Measurements from ENCODE around the gene MIF4GD.
"Not testable (repeated sequence)": the region's sequence is repeated elsewhere in the genome, so short reads cannot be mapped to it uniquely, and the experiment has no call there.

MIF4GD gene, protein sequence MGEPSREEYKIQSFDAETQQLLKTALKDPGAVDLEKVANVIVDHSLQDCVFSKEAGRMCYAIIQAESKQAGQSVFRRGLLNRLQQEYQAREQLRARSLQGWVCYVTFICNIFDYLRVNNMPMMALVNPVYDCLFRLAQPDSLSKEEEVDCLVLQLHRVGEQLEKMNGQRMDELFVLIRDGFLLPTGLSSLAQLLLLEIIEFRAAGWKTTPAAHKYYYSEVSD

GRCh38 chr17:75270966-75271232 lies at the start of gene MIF4GD:
MIF4GD (minus strand) TSS chr17:75271231; CDS start chr17:75270195, 1,036 bp downstream.
- no peak for DNase-seq

DNA sequence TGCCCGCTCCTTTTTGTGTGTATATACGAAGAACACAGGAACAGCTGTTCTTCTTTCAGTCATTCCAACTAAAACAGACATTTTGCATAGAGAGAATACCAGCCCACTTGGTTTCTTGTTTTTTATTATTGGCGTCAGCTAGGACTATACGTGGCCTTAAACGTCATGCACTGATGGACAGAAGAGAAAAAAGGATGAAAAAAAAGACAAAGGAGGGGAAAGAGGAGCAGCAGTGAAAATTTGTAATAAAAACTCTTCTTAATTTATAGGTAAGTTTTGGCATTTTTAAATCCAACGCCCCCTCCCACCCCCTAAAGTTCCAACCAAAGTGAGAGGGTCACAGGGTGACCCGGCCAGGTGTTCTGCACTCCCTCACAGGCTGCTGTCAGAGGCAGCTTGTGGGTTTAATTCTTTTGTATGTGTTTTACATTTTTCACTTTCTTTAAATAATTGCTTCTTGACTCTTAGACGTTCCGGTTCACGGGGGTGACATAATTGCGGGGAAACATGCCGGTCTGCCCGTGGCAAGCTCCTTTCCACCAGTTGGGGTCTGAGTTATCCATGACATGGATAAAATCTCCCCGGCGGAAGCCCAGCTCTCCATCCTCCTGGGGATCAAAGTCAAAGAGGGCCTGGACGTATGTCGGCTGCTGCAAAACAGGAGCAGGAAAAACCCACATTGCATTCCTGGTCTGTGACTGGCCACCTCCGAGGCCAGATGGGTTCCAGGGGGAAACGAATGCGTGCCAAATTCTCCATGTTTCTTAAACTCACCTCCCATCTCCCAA lies 49.1 kb upstream of the MIF4GD start:
- no peak for DNase-seq

DNA sequence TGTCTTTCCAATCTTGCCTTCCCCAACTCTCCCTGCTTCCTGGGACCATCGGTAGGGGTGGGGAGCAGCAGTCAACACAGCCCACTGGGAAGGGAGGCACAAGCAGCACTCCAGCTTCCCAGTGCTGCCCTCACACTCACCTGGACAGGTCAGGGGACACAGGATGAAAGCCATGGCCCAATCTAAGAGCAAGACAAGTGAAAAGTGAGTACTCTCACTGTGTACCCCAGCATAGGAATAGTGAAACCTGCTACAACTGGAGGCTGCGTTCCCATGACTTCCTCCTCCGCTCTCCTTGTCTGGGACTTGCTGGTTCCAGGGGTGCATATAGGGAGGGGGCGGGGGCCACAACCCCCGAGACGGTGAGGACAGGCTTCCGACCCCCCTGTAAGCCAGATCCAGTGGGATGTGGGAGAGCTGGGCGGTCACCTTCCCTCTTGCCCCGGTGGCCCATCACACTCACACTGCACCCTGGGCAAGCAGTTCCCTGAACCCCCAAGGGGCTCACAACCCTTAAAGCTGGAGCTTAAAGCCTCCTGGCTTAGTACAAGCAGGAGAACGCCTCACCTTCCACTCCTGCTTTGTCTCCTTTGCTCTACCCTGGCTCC lies 47.7 kb upstream of the MIF4GD start:
- no peak for DNase-seq

GRCh38 chr17:75318211-75318610 lies 47.2 kb upstream of the MIF4GD start:
- DNase-seq = no peak

DNA sequence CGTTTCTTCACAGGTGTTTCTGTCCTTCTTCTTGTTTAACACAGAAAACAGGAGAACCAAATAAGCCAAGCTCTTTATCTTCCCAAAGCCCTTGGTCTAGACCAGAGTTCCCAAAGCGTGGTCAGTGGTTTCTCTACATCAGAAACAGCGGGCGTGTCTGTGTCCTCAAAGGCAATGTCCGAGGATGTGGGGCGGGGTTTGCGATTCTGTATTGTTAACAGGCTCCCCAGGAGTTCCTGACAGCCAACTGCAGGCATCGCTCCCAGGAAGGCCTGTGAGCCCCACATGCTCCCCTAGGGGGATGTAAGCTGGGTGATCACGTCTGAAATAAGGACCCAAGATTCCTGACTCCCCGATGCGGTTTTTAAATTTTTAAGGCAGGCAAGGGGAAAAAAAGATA lies 46.6 kb upstream of the MIF4GD start:
- DNase-seq = no peak

DNA sequence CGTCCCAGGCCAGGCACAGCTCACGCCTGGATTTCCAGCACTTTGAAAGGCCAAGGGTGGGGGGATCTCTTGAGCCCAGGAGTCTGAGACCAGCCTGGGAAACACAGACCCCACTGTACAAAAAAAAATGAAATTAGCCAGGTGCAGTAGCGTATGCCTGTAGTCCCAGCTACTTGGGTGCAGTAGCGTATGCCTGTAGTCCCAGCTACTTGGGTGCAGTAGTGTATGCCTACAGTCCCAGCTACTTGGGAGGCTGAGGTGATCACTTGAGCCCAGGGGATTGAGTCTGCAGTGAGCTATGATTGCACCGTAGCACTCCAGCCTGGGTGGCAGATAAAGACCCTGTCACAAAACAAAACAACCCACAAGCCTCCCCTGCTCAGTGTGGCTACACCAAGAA lies 45.2 kb upstream of the MIF4GD start:
- DNase-seq = no peak

DNA sequence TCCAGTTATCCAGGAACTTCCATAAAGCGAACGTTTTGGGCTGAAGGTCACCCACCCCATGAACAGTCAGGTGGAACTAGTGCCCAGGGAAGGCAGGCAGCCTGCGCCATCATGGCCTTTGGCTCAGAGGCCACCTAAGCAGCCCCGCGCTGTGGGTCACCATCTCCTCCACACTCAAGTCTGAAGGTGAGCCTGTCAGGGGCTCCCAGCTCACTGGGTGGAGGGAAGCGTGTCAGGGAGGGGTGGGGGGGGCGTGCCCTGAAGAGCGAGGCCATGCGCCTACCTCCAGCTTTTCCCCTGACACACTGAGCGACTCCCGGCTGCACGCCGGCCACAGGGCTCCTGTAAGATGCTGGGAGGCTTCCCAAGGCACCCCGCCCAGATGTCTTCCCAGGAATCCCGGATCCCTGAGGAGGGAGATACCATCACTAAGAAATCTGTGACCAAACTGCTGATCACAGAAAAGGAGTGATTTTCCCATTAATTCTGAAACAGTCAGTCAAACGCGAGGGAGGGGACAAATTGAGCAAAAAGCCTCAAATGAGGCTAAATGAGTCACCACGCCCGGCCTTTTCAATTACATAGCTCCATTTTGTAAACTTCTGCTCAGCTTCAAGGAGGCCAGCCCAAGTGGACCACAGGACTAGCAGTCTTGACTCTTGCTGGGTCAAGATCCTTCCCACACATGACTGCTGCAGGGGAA lies 44.7 kb upstream of the MIF4GD start:
- no peak for DNase-seq

DNA sequence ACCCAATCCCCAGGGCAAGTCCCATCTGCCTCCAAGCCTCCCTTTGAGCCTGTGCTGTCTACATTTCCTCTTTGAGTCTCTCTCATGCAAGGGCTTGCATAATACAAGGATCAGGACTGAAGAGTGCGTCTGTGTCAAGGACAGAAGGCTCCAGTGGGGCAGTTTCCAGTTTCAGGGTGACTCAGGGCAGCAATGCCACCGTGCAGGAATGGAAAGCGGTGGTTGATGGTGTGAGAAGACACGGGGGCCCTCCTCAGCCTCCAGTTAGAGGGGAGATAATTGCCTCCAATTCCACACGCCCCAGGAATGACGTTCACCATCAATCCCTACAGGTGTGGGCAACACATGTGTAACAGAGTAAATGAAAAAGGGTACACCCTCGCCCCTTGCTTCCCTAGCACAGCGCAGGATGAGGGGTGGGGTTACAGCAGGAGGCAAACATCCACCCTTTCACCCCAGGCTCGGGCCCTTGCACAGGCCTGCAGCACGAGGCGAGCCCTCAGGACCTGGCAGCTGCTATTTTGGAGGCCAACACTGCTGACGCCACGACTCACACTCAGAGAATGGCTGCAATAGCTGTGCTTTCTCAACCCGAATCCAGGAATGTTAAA lies 43.0 kb upstream of the MIF4GD start:
- DNase-seq = no peak

DNA sequence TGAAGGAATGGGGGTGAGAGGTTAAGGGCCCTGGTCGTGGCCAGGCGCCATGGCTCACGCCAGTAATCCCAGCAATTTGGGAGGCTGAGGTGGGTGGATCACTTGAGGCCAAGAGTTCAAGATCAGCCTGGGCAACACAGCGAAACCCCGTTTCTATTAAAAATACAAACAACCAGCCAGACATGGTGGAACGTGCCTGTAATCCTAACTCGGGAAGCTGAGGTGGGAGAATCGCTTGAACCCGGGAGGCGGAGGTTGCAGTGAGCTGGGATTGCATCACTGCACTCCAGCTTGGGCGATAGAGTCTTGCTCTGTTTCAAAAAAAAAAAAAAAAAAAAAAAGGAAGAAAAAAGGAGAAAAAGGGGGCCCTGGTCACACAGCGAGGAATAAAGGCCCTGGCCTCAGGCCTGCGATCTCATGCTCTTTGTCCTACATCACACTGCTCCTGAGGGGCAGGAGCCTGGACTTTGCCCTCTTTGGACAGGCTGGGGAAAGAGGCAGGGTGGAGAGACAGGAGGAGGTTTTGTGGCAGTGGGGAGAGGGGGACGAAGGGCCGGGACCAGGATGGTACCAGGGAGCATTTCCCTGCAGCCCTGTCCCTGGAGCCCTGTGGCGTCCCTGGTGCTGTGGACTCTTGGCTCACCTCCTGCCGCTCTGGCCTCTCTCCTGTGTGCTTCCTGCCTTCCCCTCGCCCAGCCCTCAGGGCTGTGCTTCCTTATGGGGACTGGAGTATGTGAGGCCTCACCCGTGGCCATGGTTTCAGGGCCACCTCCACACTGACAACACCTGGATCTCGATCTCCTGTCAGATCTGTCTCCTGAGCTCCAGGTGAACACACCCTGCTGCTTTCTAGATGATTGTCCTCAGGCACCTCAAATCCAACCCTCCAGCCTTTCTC lies 38.0 kb upstream of the MIF4GD start:
- no peak for DNase-seq

DNA sequence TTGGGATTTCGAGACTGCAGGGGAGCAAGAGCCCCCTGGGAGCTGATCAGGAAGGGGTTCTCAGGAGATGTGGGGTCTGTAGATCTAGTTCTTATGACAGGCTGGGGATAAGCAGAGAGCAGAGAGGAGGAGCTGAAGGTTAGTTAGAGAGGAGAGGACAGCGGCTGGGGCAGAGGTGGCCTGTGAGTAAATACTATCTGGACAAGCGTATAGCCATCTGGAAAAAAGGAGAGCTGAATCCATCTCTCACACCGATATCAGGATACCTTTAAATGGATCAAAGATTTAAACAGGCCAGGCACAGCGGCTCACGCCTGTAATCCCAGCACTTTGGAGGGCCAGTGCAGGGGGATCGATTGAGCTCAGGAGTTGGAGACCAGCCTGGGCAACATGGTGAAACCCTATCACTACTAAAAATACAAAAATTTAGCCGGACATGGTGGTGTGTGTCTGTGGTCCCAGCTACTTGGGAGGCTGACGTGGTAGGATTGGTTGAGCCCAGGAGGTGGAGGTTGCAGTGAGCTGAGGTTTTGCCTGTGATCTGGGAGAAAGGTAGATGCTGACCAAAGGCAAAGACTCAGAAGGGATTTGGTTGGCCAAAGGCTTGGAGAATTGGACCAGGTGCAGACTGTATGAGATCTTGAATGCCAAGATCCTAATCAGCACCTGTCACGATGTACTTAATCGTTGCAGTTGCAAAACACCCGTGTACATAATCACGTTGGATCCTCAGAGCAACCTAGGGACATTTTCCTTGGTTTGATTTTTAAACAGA lies 37.1 kb upstream of the MIF4GD start:
- DNase-seq = no peak

GRCh38 chr17:75301502-75302206 lies 30.6 kb upstream of the MIF4GD start:
- DNase-seq = no peak

GRCh38 chr17:75301049-75301448 lies 30.0 kb upstream of the MIF4GD start:
- no peak for DNase-seq

DNA sequence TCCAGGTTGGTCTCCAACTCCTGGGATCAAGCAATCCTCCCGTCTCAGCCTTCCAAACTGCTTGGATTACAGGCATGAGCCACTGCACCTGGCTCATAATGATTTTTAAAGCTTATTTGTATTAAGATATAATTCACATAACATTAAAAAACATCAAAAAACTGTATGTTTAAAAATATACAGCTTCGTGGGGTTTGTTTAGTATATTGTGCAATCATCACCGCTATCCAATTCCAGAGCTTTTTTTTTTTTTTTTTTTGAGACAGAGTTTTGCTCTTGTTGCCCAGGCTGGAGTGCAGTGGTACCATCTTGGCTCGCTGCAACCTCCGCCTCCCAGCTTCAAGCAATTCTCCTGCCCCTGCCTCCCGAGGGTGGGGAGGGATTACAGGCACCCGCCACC lies 29.2 kb upstream of the MIF4GD start:
- DNase-seq = no peak

- DNase-seq = no peak
Observed at GRCh38 chr17:75295201-75296158, 24.4 kb upstream of the MIF4GD start.

- DNase-seq = not testable (repeated sequence)
Observed at GRCh38 chr17:75292810-75293448, 21.9 kb upstream of the MIF4GD start.

GRCh38 chr17:75289832-75290337 lies 18.9 kb upstream of the MIF4GD start:
- DNase-seq = no peak

DNA sequence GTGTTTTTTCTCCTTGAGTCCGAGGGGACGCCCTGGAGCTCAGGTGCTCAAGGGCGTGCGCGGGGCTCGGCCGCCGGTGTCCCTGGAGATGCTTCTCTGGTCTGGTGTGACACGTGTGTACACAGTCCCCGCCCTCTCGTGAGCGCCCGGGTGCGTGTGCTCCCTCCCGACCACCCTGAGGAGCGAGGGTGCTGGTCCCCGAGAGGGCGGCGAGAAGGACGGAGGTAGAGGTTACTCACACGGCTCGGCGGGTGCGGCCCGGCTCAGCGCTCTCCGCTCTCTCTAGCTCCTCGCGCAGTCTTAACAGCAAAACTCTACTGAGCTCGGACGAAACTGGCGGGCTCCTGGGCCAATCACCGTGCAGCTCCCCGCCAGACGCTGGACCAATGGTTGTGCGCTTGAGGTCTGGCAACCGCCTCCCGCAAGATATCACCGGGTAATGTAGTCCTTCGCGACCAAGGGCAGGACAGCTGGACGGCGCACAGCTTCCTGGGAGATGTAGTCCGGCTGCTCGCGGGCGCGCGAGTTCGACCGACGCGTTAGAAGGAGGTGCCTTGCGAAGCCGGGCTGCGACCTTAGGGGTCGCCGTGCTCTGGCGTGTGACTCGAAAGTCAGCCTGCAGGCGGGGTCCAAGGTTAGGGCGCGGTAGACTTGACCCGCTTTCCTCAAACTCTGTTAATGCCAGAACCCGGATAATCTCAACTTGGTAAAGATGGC lies 18.2 kb upstream of the MIF4GD start, which contains the start of gene SLC25A19:
Gene SLC25A19, minus strand, starts transcription at position 319 of the 717 bp plus-strand sequence. CDS start 2,669 bp downstream, outside the sequence.
- peak; percentile 71 for DNase-seq

DNA sequence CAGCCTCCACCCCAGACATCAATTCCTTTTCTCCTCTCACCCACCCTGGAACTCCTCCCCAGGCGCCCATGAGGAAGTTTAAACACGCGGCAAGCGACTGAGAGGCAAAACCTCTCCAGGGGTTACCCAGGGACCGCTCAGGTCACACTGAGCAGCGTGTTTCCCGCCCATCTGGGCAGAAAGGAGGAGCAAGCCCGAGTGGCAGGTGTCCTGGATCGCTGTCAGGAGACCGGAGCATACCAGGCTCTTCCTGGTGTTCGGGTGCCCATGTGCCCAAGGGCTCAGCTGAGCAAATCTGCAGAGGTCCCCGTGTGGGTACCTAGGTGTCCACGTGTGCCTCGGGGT lies 17.7 kb upstream of the MIF4GD start:
- DNase-seq = no peak
